DMS79 (cell line): Measurements from ENCODE around the gene HIVEP3.
A peak's percentile ranks its signal among the peaks of the same experiment; 100 is the strongest.

ENCODE experiments used
- DNase-seq: peaks from one replicate; lab custom pipeline; 2025; lab: John Stamatoyannopoulos, UW

Gene HIVEP3

DNA sequence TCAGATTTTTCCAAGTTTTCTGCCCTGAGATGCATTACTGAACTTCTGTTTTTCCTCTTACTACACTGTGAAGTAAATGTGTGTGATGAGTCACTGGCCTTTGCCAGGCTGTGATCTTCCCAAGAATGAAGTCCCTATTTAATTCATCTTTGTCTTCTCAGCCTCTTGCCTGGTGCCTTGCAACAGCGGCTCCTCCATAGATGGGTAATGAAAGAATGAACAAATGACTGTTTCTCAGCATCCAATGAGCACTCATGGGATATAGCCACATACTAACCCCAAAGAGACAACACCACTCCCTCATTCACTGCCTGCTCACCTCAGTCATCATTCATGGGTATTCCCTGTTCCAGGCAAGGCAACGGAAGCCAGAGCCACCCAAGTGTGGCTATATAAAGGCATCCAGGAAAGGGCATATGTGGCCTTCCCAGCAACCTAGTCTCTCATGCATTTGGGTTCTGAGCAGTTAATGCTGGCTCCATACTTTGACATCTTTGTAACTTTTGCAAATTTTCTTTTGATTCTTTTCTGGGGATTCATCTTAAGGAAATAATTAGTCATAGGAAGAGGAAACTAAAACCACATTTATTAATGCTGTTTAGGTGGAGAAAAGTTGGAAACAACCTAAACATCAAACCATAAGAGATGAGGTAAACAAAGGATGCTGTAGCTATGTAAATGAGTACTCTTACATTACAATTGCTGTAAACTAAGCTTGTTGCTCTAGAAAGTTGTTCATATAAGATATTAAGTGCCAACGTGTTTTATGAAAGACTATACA is 71.9 kb downstream of the HIVEP3 start:
- no peak for DNase-seq

DNA sequence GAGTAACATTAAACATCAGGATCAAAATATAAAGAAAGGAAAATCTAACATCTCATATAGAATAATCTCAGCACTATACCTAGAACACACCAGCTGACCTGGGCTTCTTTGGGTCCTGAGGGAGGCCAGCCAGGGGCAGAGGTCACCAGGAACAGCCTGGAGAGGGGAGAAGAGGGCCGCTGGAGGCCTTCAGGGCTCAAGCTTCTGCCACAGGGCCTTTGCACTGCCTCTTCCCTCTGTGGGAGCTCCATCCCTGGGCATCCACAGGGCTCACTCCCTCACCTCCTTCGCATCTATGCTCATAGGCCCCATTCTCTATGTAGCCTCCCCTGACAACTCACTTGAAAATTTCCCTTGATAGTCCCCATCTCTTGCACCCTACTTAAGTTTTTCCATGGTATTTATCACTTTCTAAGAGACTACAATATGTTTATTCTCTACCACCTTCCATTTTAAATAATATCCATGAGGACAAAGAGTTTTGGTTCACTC is 73.9 kb downstream of the HIVEP3 start:
- no peak for DNase-seq

DNA sequence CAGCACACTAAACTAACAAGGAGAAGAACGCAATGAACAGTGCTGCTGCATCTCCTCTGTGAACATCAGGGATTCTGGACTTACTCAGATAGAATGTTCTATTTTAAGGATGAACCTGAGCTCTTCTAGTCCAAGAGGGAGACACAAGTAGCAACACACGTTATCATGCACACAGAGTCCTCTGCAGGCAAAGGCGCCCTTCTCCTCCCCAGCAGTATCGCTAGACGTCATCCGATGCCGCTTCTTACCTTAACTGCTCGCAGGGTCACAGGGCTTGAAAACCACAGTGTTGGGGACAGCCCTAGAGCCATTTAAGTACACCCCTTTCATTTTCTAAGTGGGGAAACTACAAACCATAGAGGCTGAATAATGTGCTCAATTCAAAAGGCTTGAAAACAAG is 74.5 kb downstream of the HIVEP3 start:
- no peak for DNase-seq

DNA sequence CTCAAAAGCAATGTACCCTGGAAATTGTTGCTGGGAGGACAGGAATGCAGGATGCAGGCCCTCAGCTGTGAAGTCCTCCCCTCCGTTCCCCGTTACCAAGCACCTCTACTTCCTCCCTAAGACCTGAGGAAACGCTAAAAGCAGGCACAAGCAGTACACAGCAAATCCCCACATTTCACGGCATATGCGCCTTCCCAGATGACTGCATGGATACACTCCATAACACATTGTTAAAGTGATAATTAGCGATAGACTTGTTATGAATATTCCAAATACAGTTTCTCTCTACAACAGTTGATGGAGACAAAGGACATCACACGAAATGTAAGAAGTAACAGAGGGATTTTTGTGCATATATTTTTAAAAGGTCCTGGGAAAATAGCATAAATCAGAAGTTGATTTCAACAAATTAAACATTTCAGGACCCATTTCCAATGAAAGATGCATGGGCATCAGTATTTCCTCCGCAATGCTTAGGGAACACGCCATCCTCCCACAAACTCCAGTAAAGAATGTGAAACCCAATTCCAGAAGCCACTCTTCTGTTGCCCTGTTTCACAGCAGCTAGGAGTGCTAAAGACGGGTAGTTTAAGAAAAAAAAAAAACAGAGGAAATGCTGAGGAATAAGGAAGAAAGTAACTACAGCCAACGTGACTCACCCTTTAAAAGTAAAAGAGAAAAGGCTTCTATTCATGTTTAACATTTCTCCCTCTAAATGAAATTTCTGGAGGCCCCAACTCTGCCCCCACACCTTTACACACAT is 75.5 kb downstream of the HIVEP3 start:
- no peak for DNase-seq

DNA sequence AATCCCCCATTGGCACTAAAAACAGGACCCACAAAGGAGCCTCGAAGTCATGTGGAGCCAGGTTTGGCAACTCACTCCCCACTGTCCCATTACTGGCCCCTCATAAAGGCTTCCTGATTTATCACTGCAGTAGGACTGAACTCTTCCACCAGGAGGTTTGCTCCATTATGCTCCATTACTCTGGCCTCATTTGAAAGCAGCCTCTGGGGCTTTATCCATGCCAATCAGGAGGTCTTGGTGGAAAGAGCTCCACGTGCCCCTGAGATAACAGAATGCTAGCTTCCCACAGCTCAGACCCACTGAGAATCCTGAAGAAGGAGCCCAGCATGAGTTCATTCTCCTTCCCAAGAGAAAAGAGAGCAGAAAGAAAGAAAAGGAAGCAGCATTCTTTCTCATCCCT is 76.4 kb downstream of the HIVEP3 start:
- DNase-seq: no peak

DNA sequence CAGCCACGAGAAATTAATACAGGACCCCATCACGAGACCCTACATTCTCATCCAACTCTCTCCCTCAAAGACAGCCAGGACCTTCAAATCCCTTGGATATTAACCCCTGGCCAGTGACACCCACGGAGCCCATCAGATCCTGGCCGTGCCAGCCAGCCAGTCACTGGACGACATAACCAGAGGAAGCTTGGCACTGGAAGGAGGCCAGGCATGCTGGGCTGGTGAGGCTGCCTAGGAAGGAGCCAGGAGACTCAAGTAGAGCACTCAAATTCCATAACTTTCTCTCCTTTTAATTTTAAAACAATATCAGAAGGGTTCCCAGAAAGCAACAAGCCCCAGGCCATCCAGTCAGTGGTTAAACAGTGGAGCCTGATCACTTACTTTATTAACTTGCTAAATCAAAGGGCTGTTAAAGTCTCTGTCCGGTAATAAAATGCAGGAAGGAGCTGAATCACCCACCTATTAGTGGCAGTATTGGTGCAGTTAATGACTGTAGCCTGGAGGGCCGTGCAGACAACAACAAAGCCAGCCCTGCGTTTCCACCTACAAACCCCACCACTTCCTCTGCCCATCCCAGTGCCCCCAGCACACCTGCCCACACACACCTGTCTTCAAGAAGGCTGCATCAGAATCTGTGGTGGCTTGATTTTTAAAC is 78.0 kb downstream of the HIVEP3 start:
- no peak for DNase-seq

DNA sequence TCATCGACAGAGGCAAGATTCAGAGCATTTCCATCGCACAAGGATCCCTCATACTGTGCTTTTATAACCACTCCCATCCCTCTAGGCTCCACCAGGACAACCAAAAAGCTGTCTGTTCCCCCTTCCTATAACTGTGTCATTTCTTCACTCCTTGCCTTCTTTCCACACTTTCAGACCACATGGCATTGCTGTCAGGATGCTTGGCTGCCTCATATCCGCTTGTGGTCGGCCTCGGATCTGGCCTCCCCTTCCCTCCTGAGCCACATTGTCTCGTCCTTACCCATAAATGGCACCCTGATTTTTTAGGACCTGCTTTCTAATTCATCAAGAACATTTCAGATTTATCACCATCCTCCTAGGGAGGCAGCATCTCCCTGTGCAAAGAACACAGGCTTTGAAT is 80.5 kb downstream of the HIVEP3 start:
- no peak for DNase-seq

DNA sequence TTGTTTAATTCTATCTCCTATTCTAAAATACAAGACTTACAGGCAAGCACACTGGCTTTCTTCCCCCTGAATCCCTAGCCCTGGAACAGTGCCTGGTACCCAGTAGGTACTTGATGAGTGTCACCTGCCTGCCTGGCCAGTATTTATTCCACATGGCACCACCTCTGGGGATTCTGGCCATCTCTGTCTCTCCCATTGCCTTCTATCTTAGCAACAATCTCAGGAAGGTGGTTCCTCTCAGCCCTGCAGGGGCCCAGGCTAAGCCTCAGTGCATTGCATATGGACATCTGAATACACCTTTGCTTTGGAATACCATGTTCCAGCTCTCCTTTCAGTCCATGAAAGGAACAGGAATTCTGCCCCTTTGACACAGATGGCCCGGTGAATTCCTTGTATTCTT is 81.0 kb downstream of the HIVEP3 start:
- DNase-seq: no peak

DNA sequence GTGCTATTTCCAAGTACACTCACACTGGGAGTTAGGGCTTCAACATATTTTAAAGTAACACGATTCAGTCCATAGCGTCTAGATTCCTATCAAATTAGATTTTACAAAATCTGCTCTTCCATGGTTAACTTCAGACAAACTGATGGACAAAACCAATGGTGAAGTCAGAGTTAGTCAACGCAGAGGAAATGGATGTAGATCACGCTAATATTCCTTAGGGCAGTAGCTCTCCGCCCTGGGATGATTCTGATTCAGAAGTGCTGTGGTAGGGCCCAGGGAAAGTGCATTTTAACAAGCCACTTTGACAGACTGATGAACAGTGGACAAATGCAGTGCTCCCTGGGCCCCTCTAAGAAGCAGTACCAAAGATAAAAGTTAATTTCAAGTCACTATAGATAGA is 83.2 kb downstream of the HIVEP3 start:
- DNase-seq: no peak

DNA sequence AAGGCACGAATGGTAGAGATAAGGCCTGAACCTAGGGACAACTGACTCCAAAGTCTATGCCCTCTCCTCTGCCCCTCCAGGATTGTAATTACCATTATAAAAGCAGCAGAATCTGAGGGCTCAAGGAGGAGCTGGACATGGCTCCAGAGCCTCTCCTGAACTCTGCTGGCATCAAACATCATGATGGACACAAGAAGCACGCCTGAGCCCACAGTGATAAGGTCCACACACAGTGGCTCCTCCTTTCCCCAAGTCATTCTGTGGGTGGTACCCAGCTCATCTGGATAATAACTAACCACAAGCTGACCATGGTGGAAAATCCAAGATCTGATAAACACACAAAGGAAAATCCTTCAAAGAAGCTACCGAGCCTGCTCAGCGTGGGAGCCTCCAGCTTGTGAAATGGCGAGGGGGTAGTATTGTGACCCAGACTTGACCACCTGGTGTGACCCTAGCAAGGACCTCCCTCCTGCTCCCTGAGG is 85.2 kb downstream of the HIVEP3 start:
- DNase-seq: no peak

DNA sequence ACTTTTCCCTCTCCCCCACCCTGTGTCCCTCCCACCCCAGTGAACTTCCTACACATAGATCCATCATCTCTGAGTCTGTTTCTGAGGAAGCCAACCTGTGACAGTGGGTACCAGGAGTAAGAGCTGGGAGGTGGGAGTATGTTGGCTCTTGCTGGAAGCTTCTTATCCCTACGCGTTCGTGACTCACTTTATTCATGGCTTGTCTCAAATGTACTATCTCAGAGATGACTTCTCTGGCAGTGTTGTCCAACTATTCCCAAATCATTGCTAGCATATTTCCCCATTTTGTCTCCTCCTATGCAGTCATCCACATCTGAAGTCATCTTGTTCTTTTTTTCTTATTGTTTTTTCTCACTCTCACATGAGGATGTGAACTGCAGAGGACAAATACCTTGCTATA is 88.0 kb downstream of the HIVEP3 start:
- DNase-seq: no peak

DNA sequence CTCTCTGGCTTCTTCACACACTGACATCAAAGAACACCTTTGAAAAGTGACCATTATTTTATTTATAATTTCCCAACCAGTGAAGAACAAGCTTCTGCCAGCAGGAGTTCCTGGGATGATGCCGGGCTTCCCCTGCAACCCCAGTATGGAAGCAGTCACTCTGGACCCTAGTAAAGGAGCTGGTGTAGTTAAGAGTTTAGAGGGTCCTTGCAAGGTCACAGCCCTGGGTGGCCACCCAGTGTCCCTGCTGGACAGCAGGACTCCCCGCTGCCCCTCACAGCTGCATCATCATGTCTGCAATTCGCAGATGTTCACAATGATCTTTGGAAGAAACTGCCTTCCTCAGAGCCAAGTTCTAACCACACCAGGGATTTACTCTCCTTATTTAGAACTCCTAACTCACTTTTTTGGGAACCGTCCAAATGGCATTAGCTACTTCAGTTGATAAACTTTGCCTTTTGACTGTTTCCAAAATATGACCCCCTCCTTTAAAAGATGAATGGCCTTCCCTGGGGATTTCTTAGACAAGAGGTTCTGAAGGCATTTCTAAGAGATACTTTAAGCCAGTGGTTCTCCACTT is 90.6 kb downstream of the HIVEP3 start:
- DNase-seq: no peak

DNA sequence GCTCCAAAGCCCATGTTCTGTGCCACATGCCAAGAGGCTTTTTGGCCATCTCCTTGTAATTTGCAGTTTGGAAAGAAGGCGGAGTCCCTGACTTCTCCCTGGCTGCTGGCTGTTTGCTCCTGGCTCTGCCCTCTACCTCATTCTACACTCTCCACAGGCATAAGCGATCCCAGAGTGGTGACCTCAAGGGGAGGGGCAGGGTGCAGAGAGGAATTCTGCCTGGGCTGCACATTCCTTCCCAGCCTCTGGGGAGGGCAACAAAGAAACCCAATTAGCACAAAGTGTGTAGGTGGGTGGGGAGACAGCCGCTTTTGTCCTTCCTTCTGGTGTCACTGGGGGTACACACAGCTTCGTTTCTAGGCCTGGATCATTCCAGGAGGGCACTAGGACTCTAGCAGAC is 95.3 kb downstream of the HIVEP3 start:
- DNase-seq: no peak

DNA sequence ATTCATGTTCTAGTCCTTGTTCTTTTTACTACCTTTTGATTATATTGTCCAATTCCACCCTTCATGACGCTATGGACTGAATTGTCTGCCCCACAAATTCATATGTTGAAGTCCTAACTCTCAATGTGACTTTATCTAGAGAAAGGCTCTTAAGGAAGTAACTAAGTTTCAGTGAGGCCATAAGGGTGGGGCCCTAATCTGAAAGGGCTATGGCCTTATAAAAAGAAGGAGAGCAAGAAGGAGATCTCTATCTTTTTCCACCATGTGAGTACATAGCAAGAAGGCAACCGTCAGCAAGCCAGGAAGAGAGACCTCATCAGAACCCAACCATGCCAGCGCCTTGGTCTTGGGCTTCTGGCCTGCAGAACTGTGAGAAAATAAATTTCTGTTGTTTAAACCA is 95.9 kb downstream of the HIVEP3 start:
- no peak for DNase-seq

DNA sequence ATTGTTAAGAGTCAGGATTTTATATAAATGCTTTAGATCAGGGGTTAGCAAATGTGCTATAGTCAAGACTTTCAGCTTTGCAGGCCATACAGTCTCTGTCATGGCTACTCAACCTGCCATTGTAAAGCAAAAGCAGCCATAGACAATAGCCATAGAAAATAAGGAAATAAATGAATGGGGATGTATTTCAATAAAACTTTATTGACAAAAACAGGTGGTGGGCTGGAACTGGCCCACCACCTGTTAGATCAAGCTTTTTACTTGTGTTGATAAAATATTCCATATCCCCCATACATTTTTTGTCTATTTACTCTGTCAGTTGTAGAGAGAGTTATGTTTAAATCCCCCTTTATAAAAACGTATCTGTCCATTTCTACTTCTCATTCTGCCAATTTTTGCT is 98.9 kb downstream of the HIVEP3 start:
- DNase-seq: no peak

DNA sequence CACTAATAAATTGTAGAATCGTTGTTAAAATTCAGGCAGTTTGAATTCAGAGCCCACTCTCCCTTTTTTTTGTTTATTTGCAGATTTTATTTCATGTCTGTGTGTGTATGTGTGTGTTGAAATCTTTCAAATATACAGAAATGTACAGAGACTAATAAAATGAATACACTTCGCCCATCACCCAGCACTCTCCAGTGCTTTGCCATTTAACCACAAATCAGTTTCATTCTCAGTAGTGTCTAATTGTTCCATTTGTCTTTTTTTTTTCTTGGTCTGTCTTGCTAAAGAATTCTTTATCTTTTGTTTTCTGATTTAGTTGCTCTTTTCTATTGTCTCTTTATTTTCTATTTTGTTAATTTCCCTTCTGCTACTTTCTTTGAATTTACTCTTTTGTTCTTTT is 99.7 kb downstream of the HIVEP3 start:
- DNase-seq: no peak

DNA sequence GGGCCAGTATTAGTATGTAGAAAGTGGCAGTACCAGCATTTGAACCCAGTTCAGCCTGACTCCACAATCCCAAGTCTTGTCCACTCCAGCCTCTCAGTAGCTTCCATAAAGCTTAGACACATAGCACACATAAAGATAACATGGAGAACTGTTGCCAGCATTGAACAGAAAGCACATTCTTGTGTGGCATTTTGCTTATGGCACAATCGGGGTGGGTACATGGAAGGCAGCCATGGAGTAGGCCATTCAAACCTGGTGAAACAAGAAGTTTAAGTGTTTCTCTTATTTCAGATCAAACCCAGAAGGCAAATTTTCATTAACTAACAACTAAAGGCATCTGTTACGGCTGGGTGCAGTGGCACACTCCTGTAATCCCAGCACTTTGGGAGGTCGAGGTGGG is 102.7 kb downstream of the HIVEP3 start:
- no peak for DNase-seq

DNA sequence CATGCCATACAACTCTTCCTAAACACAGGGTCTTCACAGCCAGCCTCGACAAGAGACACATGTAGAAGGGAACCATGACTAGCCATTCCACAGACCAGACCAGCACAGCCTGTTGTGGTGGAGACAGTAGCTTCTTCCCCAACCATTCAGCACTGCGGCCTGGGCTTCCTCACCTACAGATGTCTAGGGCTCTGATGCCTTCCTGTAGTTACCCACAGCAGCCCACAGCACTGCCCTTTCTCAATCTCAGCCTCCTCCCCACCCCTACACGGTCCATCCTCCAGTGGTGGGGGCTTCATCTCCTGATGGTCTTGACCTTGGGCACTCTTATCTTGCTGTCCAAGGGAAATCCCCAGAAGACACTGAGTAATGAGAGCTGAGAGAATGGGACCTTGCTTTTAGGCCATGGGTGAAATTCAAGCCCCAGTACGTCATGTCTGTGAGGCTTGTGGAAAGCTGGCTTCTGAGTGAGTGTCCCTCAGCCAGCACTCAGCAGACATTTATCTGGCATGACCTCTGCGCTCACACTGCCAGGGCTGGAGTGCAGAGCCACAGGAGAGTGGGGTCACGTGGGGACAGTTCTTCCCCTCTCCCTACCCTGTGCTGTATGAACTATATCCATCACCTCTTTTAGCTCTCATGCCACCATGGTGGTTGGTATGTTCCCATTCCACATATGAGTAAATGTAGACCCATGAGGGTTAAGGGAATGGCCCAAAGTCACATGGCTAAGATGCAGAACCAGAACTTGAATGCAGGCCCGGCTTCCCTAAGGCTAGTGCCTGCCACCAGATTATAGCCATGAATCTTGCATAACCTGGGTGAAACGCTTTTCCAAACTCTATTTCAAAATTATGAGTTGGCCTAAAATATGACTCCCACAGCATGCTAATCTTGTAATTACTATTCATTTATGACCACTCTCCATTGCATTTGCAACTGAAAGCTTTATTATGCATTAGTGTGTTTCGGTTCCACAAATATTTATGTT is 104.7 kb downstream of the HIVEP3 start:
- no peak for DNase-seq

DNA sequence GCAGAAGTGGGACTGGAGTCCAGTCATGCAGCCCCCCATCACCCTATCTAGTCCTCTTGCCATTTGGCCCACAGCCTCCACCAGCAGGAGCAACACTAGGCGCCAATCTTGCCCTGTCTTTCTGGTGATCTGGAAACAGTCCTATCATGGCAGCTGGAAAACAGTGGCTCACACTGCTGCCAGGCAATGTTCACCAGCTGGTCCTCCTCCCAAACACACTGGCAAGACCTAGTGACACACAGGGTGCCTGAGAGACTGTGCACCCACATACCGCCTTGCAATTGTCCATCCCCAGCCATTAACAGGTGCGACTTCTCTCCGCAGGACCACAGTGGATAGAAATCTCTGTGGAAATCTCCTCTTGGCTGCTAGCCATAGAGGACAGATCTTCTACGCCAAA is 105.5 kb downstream of the HIVEP3 start:
- no peak for DNase-seq

DNA sequence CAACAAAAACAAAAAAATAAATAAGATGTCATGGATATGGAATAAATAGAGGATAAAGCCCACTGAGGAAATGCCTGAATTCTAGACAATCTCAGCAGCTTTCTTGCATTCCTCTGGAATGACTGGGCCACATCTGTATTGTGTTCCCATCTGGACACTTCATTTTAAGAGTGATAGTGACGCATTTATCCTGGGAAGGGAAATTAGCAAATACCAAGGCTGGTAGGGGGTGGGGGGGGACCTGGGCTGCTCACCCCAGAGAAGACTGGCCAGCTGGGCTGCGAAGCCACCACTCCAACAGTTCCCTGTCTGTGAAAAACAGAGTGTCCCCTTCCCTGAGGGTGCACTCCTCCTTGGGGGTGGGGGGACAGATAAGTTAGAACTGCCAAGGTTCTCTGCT is 106.3 kb downstream of the HIVEP3 start:
- no peak for DNase-seq

DNA sequence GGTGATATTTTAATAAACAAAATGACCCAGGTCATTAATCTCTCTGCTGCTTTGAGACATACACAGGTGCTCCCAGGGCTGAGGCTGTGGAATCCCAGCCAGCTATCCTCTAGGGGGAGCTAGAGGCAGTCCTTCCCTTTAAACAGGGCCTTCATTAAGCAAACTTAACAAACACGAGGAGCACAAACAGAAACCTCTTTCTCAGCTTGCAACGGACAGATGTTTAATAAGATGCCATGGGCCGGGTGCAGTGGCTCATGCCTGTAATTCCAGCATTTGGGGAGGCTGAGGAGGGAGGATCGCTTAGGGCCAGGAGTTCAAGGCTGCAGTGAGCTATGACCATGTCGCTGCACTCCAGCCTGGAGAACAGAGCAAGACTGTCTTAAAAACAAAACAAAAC is 106.7 kb downstream of the HIVEP3 start:
- peak; percentile 13 for DNase-seq
